Measurements from ENCODE around the gene PIEZO1. TPM values are rescaled to one million over a fixed set of nuclear protein-coding genes. Genes with fewer than 3 reads are reported as not detected.
A peak's percentile ranks its signal among the peaks of the same experiment; 100 is the strongest.

Gene PIEZO1
- total and polyA plus RNA-seq, 9 of the 15 experiments (the other 6 are each of a cell fraction or from before 2014, with no cell fraction given): 3.6 to 432 (median 131) TPM

GRCh38 chr16:88700636-88701482 is 84.2 kb downstream of the PIEZO1 start (continued):
- TF ChIP-seq, protein P1, sequence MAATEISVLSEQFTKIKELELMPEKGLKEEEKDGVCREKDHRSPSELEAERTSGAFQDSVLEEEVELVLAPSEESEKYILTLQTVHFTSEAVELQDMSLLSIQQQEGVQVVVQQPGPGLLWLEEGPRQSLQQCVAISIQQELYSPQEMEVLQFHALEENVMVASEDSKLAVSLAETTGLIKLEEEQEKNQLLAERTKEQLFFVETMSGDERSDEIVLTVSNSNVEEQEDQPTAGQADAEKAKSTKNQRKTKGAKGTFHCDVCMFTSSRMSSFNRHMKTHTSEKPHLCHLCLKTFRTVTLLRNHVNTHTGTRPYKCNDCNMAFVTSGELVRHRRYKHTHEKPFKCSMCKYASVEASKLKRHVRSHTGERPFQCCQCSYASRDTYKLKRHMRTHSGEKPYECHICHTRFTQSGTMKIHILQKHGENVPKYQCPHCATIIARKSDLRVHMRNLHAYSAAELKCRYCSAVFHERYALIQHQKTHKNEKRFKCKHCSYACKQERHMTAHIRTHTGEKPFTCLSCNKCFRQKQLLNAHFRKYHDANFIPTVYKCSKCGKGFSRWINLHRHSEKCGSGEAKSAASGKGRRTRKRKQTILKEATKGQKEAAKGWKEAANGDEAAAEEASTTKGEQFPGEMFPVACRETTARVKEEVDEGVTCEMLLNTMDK (IDR thresholded peaks at IDR 0.05; ENCODE audit: borderline replicate concordance, insufficient read depth, low read depth, low read length, poor library complexity, severe bottlenecking): no peak
- no peak for TF ChIP-seq PTBP1 (IDR thresholded peaks at IDR 0.05; ENCODE audit: low read depth, low read length)
- no peak for TF ChIP-seq ZNF830 (CRISPR knock-in tag; IDR thresholded peaks at IDR 0.05)
- no peak for TF ChIP-seq NELFE (IDR thresholded peaks at IDR 0.05; ENCODE audit: insufficient read depth, insufficient read length)
- TF ChIP-seq GABPB1 (CRISPR knock-in tag; IDR thresholded peaks at IDR 0.05): peak; percentile 86
- no peak for TF ChIP-seq BRF1 (IDR thresholded peaks at IDR 0.05; ENCODE audit: borderline replicate concordance, extremely low read depth, insufficient read length)
- TF ChIP-seq ETS1 (conservative IDR thresholded peaks at IDR 0.05; ENCODE audit: control insufficient read depth, low read depth, low read length): peak; percentile 47; the same call in 1 of the 2 replicates
- no peak for TF ChIP-seq PHF20 (IDR thresholded peaks at IDR 0.05; ENCODE audit: partially characterized antibody)
- TF ChIP-seq GTF2E2 (tag; IDR thresholded peaks at IDR 0.05): no peak
- no peak for TF ChIP-seq CBX5 (IDR thresholded peaks at IDR 0.05; ENCODE audit: borderline replicate concordance, low read depth)
- TF ChIP-seq TAF15 (IDR thresholded peaks at IDR 0.05; ENCODE audit: low read depth, low read length): no peak
- no peak for TF ChIP-seq FOXA1 (IDR thresholded peaks at IDR 0.05; ENCODE audit: borderline replicate concordance)
- no peak for TF ChIP-seq ATF1 (CRISPR knock-in tag; IDR thresholded peaks at IDR 0.05)
- TF ChIP-seq ATF1 (tag; IDR thresholded peaks at IDR 0.05): peak; percentile 43
- 0 out of 2 replicates have a peak, but pooled peaks have one; percentile 21 for TF ChIP-seq ZNF165 (CRISPR knock-in tag; IDR thresholded peaks at IDR 0.05; ENCODE audit: borderline replicate concordance)
- TF ChIP-seq HDAC3 (IDR thresholded peaks at IDR 0.05; ENCODE audit: borderline replicate concordance, partially characterized antibody): no peak
- TF ChIP-seq, protein P2, sequence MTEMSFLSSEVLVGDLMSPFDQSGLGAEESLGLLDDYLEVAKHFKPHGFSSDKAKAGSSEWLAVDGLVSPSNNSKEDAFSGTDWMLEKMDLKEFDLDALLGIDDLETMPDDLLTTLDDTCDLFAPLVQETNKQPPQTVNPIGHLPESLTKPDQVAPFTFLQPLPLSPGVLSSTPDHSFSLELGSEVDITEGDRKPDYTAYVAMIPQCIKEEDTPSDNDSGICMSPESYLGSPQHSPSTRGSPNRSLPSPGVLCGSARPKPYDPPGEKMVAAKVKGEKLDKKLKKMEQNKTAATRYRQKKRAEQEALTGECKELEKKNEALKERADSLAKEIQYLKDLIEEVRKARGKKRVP (CRISPR knock-in tag; IDR thresholded peaks at IDR 0.05): no peak
- peak; percentile 8 for TF ChIP-seq TAF1 (IDR thresholded peaks at IDR 0.05; ENCODE audit: control insufficient read depth, extremely low read depth, insufficient read depth, low read length, severe bottlenecking)
- TF ChIP-seq, protein P3, sequence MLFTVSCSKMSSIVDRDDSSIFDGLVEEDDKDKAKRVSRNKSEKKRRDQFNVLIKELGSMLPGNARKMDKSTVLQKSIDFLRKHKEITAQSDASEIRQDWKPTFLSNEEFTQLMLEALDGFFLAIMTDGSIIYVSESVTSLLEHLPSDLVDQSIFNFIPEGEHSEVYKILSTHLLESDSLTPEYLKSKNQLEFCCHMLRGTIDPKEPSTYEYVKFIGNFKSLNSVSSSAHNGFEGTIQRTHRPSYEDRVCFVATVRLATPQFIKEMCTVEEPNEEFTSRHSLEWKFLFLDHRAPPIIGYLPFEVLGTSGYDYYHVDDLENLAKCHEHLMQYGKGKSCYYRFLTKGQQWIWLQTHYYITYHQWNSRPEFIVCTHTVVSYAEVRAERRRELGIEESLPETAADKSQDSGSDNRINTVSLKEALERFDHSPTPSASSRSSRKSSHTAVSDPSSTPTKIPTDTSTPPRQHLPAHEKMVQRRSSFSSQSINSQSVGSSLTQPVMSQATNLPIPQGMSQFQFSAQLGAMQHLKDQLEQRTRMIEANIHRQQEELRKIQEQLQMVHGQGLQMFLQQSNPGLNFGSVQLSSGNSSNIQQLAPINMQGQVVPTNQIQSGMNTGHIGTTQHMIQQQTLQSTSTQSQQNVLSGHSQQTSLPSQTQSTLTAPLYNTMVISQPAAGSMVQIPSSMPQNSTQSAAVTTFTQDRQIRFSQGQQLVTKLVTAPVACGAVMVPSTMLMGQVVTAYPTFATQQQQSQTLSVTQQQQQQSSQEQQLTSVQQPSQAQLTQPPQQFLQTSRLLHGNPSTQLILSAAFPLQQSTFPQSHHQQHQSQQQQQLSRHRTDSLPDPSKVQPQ (CRISPR knock-in tag; IDR thresholded peaks at IDR 0.05; ENCODE audit: borderline replicate concordance): no peak
